GM19463 (cell line): ENCODE data around the gene ADAM23.
A peak's percentile ranks its signal among the peaks of the same experiment; 100 is the strongest.

Source experiments
- ATAC-seq: cut with Tn5 transposase; IDR thresholded peaks from one replicate; pipeline ENCODE4 v1.9.1; 2021; ENCODE audit warnings: mild to moderate bottlenecking, moderate library complexity; ENCODE audit not compliant: unreplicated experiment

Gene ADAM23

GRCh38 chr2:206488623-206489022 lies 45.3 kb downstream of the ADAM23 start:
- ATAC-seq, result no peak

GRCh38 chr2:206494061-206494460 lies 50.7 kb downstream of the ADAM23 start:
- no peak for ATAC-seq

- ATAC-seq, result no peak
These were observed 59.4 kb downstream of the ADAM23 start for GRCh38 chr2:206502729-206503128.

- no peak for ATAC-seq
These were observed 68.0 kb downstream of the ADAM23 start for GRCh38 chr2:206511283-206511682.

GRCh38 chr2:206512999-206513398 lies 69.7 kb downstream of the ADAM23 start:
- ATAC-seq, result no peak

- no peak for ATAC-seq
These were observed 72.2 kb downstream of the ADAM23 start for GRCh38 chr2:206515580-206515979.

GRCh38 chr2:206518997-206519396 lies 75.7 kb downstream of the ADAM23 start:
- no peak for ATAC-seq

- ATAC-seq, result no peak
These were observed 77.1 kb downstream of the ADAM23 start for GRCh38 chr2:206520450-206520849.

GRCh38 chr2:206521115-206521514 lies 77.8 kb downstream of the ADAM23 start:
- ATAC-seq, result no peak

GRCh38 chr2:206521612-206522011 lies 78.3 kb downstream of the ADAM23 start:
- ATAC-seq, result no peak

- ATAC-seq, result no peak
These were observed 83.1 kb downstream of the ADAM23 start for GRCh38 chr2:206526416-206526815.

GRCh38 chr2:206527153-206527552 lies 83.8 kb downstream of the ADAM23 start:
- no peak for ATAC-seq

- ATAC-seq, result no peak
These were observed 87.4 kb downstream of the ADAM23 start for GRCh38 chr2:206530727-206531126.

GRCh38 chr2:206531996-206532543 lies 88.7 kb downstream of the ADAM23 start:
- ATAC-seq, result no peak

GRCh38 chr2:206533977-206534376 lies 90.6 kb downstream of the ADAM23 start:
- ATAC-seq, result no peak

GRCh38 chr2:206535260-206535986 lies 92.1 kb downstream of the ADAM23 start:
- ATAC-seq, result peak; percentile 66

- ATAC-seq, result no peak
These were observed 97.4 kb downstream of the ADAM23 start for GRCh38 chr2:206540757-206541156.

- ATAC-seq, result no peak
These were observed 99.7 kb downstream of the ADAM23 start for GRCh38 chr2:206543073-206543472.

- no peak for ATAC-seq
These were observed 105.1 kb downstream of the ADAM23 start for GRCh38 chr2:206548383-206548782.

- ATAC-seq, result no peak
These were observed 112.4 kb downstream of the ADAM23 start for GRCh38 chr2:206555721-206556120.

- ATAC-seq, result no peak
These were observed 113.1 kb downstream of the ADAM23 start for GRCh38 chr2:206556357-206556949.

- ATAC-seq, result no peak
These were observed 114.0 kb downstream of the ADAM23 start for GRCh38 chr2:206557321-206557720.
